ELR (cell line): ENCODE results near the gene FGF3.

Experiments used
- DNase-seq: peaks from one replicate; pipeline ENCODE4 v3.0.0-alpha.2; 2015; ENCODE audit warnings: low read depth

The FGF3 gene

DNA sequence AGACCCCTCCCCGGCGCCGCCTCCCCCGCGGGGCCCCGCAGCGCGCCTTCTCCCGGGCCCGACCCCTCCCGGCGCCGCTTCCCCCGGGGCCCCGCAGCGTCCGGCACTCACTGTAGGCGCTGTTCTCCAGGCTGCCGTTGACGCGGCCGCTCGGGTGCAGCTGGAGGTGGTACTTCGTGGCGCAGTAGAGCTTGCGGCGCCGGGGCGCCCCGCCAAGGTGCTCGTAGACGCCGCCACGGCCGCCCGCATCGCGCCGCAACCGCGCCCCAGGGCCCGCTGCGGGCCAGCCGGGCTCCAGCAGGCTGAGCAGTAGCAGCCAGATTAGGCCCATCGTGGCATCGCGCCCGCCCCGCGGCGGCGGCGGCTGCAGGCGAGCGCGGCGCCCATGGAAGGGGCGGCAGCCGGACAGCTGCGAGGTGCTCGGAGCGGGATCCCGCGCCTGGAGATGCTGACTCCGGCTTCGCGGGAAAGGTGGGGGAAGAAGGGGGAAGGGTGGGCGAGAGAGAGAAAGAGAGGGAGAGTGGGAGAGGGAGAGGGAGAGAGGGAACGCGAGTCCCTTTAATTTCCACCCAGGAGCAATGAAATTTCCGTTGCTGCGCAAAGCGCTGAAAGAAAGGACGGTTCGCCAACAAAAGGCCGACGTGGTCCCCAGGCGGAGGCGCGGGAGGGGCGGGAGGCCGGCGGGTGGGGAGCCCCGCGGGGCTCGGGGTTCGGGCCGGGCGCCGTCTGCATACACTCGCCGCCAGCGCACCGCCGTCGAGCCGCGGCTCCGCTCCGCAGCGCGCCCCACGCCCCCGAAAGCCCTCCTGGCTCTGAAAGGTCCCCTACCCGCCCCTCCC lies at the start of gene FGF3:
TSS of gene FGF3 (minus strand) at position 814 of the 839 bp plus-strand sequence. CDS start at position 331, 483 bp downstream.
- no peak for DNase-seq

DNA sequence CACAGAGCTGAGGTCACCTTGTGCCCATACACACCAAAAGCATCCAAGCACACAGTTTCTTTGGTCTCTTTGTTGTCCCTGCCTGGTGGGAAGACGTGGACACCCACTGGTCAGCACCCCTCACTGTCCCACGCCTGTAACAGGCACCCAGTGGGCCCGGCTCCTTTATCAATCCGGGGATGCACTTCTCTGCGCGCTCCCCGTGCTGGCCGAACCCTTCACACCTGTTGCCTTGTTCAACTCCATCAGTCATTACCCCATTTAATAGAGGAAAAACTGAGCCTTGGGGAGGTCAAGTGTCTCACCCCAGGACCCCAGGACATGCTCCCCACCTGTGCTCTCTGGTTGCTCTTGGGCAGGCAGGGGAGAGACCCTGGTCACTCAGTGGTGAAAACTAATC lies 49.7 kb upstream of the FGF3 start:
- DNase-seq, result no peak

DNA sequence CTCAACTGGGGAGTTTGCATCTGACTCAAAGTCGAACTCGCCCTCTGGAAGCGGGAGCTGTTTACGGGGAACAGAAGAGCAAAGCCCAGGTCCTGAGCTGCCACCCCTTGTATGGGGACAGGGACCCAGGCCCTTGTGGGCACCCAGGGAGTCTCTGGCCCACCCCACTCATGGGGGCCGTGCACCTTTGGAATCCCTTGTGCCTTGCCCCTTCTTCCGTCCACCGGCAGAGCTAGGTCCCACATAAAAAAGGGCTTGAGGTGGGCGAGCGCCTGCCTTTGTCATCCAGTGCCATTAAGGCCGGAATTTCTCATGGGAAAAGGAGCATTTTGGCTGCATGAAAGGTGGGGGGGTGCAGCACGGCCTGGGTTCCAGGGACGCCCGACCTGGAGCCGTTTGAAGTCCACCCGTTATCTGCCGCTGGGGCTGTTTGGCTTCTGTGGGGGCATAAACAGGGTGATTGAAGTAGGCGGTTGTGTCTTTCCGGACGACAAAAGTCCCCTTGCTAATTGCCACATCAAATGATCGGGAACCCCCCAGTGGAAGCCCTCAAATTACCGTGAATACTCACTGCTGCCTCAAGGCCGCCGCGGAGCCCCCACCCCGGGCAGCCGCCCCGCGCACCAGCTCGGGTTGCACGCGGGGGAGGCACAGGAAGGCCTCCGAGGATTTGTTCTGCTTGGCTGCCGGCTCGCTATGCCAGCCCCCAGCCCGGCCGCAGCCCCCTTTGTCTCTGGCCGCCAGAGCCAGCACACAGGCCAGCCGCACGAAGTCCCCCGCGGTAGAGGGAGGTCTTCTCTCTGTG lies 49.0 kb upstream of the FGF3 start:
- DNase-seq, result no peak

DNA sequence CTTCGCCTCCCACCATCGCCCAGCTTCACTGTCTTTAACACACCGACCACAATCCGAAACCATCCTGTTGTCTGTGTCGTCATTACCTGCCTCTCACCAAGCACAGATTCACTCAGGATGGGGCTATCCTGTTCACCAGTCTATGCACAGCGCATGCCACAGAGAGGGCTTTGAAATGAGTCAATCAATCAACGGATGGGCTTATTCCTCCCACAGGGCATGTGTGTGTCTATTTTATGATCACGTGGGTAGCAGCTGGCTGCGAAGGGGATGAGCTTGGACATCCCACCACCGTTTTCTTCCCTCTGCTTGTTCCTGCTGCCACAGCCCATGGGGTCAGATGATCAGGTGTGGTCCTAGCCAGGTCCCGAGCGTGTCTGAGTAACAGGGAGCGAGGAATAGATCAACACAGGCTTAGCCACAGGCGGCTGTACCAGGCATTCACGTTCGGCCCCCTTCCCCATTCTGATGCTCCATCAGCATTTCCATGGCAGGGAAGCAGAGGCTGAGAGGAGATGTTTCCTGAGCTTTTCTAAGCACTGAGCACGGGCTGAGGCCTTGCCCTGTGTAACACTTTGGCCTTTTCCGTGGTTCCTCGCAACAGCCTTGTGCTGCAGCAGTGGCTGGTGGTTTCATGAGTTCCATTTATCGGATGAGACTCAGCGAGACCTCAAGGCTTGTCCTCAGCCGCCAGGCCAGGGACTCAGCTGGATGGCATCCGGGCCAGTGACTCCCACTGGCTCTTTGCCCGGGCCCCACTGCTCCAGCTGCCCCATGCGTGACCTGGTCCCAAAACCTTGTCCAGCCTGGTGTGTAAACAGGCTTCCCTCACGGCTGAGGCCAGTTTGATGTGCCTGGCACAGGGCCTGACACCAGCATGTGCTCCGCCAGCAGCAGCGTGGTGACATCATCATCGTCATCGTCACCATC lies 48.1 kb upstream of the FGF3 start:
- DNase-seq, result peak; percentile 64

DNA sequence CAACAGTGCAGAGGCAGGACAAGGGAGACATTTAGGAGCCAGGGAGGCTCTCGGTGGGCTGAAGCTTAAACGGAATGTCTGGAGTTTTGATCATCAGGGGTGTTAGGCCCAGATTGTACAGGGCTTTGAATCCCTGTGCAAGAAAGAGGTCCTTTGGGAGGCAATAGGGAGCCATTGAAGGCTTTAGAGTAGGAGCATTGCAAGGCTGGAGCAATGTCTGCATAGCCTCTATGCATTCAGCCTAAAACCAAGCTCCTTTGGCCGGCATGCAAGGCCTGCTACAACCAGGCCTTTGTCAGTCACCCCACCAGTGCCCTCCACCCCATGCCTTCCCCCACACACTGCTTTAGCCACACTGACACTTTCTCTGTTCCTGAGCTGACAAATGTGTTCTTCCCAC lies 47.4 kb upstream of the FGF3 start:
- DNase-seq, result no peak

DNA sequence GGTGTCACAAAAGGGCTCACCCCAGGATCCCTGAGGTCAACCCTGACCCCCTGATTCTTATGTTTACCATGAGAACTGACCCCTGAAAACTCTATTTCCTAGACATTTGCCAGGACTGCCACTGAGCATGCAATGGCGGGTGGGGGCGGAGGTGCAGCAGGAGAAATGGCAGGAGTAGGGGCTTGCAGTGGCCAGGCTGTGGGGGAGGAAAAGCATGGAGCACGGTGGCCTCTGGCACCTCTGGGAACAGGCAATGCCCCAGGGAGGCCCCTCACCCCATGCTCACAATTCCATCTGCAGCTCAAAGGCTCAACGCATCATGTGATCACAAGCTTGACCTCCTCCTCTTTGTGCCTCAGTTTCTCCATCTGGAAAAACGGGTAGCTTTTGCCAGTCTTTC lies 46.5 kb upstream of the FGF3 start:
- no peak for DNase-seq

DNA sequence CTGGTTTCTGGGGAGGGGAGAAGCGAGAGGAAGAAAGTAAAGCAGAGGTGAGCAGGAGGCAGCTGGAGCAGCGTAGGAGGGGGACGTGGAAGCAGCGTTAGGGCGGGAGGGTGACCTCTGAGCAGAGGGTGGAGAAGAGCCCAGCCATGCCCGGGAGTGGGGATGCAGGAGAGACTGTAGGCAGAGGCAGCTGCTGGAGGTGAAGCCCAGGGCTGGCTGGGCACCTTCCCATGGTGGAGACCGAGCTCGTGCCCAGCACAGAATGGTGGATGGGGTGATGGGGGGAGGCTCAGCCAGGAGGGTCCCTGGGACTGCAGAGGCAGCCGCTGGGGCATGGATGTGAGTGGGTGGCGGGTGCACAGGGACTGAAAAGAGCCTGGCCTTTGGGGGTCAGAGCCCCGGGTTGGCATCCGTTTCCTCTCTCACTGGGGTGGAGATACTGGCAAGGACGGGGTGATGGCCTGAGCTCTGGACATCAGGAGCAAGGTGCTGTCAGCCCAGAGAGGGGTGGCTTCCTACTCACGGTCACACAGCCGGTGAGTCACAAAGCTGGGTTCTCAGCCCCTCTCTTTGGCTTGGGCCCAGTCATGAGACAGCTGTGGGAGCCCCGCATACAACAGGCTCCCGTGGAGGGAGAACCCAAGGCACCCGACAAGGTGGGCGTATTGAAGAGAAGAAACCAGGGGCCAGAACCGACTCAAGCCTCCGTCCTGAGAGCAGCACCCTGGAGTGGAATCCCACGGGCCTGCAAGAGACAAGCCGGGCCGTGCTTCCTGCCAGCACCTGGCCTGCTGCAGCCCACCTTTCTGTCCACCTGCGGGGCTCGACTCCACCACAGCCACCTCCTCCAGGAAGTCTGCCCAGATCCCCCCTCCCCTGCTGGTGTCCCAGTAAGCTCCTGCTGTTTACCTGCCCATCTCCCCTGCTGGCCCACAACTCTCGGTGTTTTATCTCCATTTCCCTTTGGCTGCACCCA lies 45.8 kb upstream of the FGF3 start:
- no peak for DNase-seq

DNA sequence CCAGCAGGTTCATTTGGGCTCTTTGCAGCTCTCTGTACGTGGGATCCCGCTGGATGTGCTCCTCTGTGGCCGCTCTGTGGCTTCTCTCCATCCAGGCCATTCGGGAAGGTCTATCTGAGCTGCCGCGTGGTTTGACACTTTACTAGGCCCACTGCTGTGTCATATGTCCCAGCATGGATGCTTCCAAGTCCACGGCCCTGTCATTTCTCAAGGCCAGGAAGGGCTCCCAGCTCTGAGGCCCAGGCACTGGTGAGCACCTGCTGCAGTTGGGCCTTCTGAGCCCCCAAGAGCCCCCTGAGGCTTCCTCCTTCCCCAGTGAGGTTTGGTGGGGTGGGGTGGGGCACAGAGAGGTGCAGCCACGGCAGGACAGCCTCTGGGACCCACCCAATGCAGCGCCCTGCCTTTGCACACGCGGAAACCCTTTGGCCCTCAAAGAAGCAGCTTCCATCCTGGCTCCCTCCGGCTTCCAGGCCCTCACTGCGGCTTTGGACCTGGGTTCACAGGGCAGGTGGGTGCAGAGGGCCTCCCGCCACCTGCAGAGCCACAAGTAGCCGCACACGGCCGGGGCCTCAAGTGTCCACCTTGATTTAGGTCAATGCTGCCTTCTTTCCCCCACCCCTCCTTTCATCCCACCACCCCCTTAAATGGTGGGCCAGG lies 44.5 kb upstream of the FGF3 start:
- DNase-seq, result no peak

GRCh38 chr11:69862797-69863543 lies 43.8 kb upstream of the FGF3 start:
- no peak for DNase-seq

DNA sequence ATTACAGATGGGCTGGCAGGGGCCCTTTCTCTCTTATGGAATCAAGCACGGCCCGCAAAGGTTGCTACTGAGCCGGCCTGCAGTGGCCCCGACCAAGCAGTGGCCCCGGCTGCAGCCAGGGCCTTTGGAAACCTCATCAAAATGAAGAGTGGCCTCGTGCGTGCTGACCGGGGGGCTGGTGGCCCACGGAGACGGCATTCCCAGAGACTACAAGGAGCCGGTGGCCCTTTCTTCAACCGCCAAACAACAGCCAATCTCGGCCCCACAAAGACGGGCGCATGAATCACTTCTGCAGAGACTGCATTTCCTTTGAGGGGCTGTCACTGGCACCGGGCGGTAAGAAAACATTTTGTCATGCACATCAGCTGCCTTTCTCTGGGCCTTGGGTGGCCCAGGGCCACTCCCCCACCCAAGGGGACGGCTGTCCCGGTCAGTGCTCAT lies 43.1 kb upstream of the FGF3 start:
- no peak for DNase-seq

DNA sequence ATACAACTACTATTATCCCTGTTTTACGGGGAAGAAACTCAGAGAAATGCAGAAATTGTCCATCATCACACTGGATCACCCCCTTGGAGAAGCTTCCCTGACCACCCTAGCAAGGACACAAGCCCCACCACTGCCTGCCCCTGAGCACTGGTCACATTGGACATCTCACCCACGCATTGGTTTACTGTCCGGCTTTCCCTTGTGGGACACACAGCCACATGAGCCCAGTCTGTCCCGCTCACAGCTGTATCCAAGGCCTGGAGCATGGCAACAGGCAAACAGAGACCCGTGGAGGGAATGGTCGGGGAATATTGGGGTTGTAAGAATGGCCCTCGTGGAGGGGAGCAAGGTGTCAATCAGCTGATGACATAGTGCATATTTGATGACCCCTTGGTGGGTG lies 42.7 kb upstream of the FGF3 start:
- no peak for DNase-seq

DNA sequence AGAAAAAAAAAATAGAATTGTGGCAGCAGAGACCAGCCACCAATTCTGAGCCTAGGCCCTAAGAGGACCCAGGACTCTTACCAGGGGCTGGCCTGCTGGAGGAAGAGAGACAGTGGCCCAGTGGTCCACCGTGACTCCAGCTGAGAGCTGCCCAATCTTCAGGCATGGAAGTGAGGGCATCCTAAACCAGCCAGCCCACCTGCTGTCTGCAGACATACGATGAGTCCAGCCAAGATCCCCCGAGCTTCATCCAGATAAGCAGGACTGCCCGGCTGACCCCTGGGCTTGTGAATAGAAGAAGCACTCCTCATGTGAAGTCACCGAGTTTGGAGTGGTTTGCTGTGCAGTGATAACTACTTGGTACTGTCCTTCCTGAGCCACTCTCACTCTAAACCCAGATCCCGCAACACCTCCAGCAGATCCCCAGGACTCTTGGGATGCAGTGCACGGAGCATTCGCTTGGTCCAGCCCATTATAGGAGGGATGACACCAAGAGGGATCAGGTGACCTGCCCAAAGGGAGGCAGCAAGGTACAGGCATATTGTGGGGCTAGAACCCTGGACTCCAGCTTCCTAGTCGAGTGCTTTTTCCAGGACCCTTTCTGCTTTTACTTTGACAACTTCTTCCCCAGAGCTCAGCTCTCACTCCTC lies 41.7 kb upstream of the FGF3 start:
- no peak for DNase-seq

GRCh38 chr11:69860244-69860643 lies 41.0 kb upstream of the FGF3 start:
- DNase-seq, result no peak

- DNase-seq, result no peak
Observed at GRCh38 chr11:69859275-69859934, 40.2 kb upstream of the FGF3 start.

DNA sequence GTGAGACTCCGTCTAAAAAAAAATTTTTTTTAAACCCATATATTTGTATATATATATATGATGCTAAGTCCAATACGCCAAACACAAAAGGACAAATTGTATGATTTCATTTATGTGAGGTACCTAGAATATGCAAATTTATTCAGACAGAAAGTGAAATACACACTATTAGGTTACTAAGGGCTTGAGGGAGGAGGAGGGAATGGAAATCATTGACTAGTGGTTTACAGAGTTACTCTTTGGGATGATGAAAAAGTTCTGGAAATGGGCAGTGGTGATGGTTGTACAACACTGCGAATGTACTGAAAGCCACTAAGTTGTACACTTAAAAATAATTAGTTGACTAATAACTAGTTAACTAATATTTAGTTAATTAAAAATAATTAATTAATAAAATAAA lies 36.2 kb upstream of the FGF3 start:
- DNase-seq, result no peak

GRCh38 chr11:69854713-69855112 lies 35.5 kb upstream of the FGF3 start:
- DNase-seq, result peak; percentile 85

DNA sequence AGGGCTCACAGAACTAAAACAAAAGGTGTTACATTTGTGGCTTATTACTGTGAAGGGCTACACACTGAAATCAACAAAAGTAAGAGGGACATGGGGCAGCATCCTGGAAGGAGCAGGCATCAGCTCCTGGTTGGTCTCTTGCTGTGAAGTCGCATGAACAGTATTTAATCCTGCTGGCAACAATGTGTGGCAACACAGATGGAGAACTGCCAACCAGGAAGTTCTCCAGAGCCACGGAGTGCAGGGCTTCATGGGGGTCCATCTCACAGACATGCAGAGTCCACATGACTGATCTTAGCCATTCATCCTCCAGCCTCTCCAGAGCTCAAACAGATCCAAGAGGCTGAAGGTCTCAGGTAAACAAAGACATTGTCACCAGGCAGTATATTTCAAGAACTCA lies 32.8 kb upstream of the FGF3 start:
- no peak for DNase-seq

DNA sequence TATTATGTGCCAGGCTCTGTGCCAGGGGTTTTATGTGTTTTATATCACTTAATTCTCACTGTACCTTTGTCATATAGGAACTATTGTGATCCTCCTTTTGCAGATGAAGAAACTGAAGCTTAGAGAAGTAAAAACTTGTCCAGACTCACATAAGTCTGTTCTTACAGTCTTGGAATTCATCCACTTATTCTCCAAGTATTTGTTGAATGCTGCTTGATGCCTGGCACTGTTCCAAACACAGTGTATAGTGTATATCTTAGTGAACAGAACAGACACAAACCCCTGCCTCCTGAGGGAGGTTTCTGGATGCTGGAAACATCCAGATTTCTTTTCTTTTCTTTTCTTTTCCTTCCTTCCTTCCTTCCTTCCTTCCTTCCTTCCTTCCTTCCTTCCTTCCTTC lies 29.0 kb upstream of the FGF3 start:
- DNase-seq, result no peak

- DNase-seq, result no peak
Observed at GRCh38 chr11:69844396-69844795, 25.2 kb upstream of the FGF3 start.
